ENCODE results near the gene CCDC7. TPM values are rescaled to one million over a fixed set of nuclear protein-coding genes. Genes with fewer than 3 reads are reported as not detected.

The CCDC7 gene
- polyA plus RNA-seq, 2 donors, result 0.46 to 0.96 TPM

DNA sequence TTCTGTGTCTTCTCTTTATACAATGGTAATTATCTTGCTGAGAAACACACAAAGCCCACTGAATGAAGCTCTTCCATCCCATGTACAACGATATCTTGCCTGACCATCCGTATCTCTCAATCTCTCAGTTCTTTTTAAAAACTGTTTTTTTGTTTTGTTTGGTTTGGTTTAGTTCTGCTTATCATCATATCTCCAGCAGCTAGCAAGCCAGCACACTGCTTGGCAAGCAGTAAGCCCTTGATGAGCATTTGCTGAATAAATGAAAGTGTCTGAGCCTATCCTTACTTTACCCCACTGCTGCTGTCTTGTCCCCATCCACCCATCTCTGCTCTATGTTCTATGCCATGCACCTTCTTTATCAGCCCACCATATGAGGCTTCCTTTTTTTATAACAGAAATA lies 477.9 kb downstream of the CCDC7 start:
- Histone ChIP-seq H3K4me1 (ENCODE audit: control insufficient read depth in 2 of 2, insufficient read depth in 2 of 2, low read length in 1 of 2) (no peaks in the 10 kb centered on the region), H3K4me3 (ENCODE audit: low read depth in 1 of 2, low read length in 2 of 2) (no peak overlapping the region), H3K9me3 (ENCODE audit: control insufficient read depth in 2 of 2, insufficient read depth in 1 of 2, low read depth in 1 of 2, low read length in 1 of 2) (no peaks in the 10 kb centered on the region), H3K36me3 (ENCODE audit: control insufficient read depth in 2 of 2, insufficient read depth in 2 of 2, low read length in 1 of 2) (peaks cover 3 to 9% of the 10 kb centered on the region in 2 donors), H3K27ac (ENCODE audit: low read depth in 2 of 2, low read length in 1 of 2) (no peak overlapping the region), H3K27me3 (ENCODE audit: control insufficient read depth in 1 of 2, insufficient read depth in 2 of 2, low read length in 2 of 2) (no peaks in the 10 kb centered on the region)
- WGBS, 2 donors, result 91 to 92% methylated on average over 2 of the region's 2 CpGs

Other genes with a start within 250 kb of the CCDC7 start
- 1 to 10 TPM; 9.4 to 10.0 TPM for gene EPC1, start 99.0 kb upstream of the CCDC7 start, polyA plus RNA-seq